GM21528 (cell line): ENCODE measurements around the gene CMPK1.
A peak's percentile ranks its signal among the peaks of the same experiment; 100 is the strongest.
"Not testable (repeated sequence)": the region's sequence is repeated elsewhere in the genome, so short reads cannot be mapped to it uniquely, and the experiment has no call there.

Experiments
- ATAC-seq: cut with Tn5 transposase; IDR thresholded peaks from one replicate; pipeline ENCODE4 v1.9.1; 2021; ENCODE audit warnings: mild to moderate bottlenecking, moderate library complexity; ENCODE audit not compliant: unreplicated experiment, low FRiP score

The CMPK1 gene

GRCh38 chr1:47333578-47333921 lies at the start of gene CMPK1:
Gene CMPK1 (plus strand): TSS chr1:47333790. CDS start chr1:47333946, 156 bp downstream.
- ATAC-seq = peak; percentile 79

GRCh38 chr1:47288116-47288515 lies 45.5 kb upstream of the CMPK1 start:
- ATAC-seq = not testable (repeated sequence)

- not testable (repeated sequence) for ATAC-seq
These were observed 38.7 kb upstream of the CMPK1 start for GRCh38 chr1:47294863-47295262.

GRCh38 chr1:47295579-47295978 lies 38.0 kb upstream of the CMPK1 start:
- ATAC-seq = no peak

GRCh38 chr1:47298025-47298699 lies 35.4 kb upstream of the CMPK1 start:
- no peak for ATAC-seq

- no peak for ATAC-seq
These were observed 31.1 kb upstream of the CMPK1 start for GRCh38 chr1:47302472-47302871.

- no peak for ATAC-seq
These were observed 24.2 kb upstream of the CMPK1 start for GRCh38 chr1:47309427-47309826.

GRCh38 chr1:47313915-47314664 lies 19.5 kb upstream of the CMPK1 start, which contains the start of gene STIL:
Gene STIL (minus strand): TSS chr1:47314147. CDS start chr1:47310319, 3,828 bp downstream.
- peak; percentile 98 for ATAC-seq

- no peak for ATAC-seq
These were observed 15.7 kb upstream of the CMPK1 start for GRCh38 chr1:47317841-47318240.

GRCh38 chr1:47319968-47320367 lies 13.6 kb upstream of the CMPK1 start:
- not testable (repeated sequence) for ATAC-seq

- ATAC-seq = no peak
These were observed 10.0 kb upstream of the CMPK1 start for GRCh38 chr1:47323599-47324031.

- ATAC-seq = no peak
These were observed 8.9 kb upstream of the CMPK1 start for GRCh38 chr1:47324682-47325081.

- no peak for ATAC-seq
These were observed 8.1 kb upstream of the CMPK1 start for GRCh38 chr1:47325528-47325927.

- ATAC-seq = no peak
These were observed 7.3 kb upstream of the CMPK1 start for GRCh38 chr1:47326271-47326670.

GRCh38 chr1:47328992-47329391 lies 4.6 kb upstream of the CMPK1 start:
- no peak for ATAC-seq

GRCh38 chr1:47330212-47330611 lies 3.4 kb upstream of the CMPK1 start:
- no peak for ATAC-seq

GRCh38 chr1:47331875-47332274 lies 1.7 kb upstream of the CMPK1 start:
- no peak for ATAC-seq

GRCh38 chr1:47332779-47333577 lies 612 bp upstream of the CMPK1 start:
- ATAC-seq = no peak

GRCh38 chr1:47333922-47334764 lies 553 bp downstream of the CMPK1 start:
- ATAC-seq = peak; percentile 94

- ATAC-seq = no peak
These were observed 1.3 kb downstream of the CMPK1 start for GRCh38 chr1:47334765-47335435.
